ENCODE data around the gene MBD4.

The MBD4 gene

DNA sequence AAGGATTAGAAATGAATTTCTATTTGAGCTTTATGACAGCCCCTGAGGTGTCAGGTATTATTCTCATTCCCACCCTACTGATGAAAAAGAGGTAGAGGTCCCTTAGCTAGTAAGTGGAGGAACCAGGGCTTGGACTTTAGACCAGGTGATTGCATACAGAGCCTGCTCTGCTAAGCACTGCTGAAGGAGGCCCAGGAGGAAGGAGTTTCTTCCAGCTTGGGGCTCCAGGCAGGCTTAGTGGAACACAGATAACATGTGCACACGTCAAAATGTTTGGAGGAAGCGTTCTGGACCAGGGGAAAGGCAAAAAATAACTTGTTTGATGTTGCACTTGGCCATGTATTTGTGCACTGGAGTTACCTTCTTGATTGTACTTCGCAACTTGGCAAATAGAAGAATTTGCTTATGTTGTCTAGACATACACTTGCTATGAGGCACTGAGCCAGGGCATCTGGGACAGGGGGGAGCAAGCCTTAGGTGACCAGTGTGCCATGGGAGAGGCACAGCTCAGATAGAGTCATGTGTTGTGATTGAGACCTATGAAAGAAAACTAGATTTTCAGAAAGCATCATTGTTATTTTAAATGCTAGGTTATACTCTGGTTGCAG, 22.7 kb upstream of the MBD4 start:
- H3K4me3 ChIP-seq (ENCODE audit: control insufficient read depth, low read depth, low read length), result no peak overlapping the region
- no peak for DNase-seq (ENCODE audit: low read depth)
- TF ChIP-seq, protein P1, sequence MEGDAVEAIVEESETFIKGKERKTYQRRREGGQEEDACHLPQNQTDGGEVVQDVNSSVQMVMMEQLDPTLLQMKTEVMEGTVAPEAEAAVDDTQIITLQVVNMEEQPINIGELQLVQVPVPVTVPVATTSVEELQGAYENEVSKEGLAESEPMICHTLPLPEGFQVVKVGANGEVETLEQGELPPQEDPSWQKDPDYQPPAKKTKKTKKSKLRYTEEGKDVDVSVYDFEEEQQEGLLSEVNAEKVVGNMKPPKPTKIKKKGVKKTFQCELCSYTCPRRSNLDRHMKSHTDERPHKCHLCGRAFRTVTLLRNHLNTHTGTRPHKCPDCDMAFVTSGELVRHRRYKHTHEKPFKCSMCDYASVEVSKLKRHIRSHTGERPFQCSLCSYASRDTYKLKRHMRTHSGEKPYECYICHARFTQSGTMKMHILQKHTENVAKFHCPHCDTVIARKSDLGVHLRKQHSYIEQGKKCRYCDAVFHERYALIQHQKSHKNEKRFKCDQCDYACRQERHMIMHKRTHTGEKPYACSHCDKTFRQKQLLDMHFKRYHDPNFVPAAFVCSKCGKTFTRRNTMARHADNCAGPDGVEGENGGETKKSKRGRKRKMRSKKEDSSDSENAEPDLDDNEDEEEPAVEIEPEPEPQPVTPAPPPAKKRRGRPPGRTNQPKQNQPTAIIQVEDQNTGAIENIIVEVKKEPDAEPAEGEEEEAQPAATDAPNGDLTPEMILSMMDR (conservative IDR thresholded peaks at IDR 0.05; ENCODE audit: control insufficient read depth, insufficient read depth, low read depth, low read length), result no peak

DNA sequence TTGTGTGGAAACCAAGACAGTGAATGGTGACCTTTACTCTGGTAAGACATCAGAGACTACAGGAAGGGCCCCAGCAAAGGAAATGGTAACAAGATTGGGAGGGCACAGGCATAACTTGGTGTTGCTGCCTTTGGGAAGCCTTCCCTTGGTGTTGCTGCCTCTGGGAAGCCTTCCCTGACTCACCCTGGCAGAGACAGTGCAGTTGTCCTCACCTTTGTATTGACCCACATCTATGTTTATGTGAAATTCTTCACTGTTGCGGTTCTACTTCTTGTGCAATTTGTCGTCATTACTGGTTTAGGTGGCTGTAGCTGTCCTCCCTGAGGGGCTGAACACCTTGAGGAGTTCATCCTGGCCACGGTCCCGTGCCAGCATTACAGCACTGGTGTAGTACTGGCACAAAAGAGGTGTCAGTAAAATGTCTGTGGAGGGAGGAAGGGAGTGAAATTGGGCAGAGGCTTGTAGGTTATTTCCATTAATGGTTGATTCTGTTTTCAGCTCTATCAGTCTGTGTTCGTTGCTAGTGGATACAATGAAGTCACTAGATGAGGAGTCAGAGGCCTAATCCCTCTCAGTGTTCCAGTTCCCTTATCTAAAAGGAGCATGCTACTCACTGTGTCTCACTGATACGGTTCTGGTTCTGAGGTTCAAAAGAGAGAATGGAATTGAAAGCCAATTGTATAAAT, 21.9 kb upstream of the MBD4 start:
- TF ChIP-seq, protein P1 (conservative IDR thresholded peaks at IDR 0.05; ENCODE audit: control insufficient read depth, insufficient read depth, low read depth, low read length), result no peak
- H3K4me3 ChIP-seq (ENCODE audit: control insufficient read depth, low read depth, low read length), result no peak overlapping the region
- DNase-seq (ENCODE audit: low read depth), result peak; percentile 81

DNA sequence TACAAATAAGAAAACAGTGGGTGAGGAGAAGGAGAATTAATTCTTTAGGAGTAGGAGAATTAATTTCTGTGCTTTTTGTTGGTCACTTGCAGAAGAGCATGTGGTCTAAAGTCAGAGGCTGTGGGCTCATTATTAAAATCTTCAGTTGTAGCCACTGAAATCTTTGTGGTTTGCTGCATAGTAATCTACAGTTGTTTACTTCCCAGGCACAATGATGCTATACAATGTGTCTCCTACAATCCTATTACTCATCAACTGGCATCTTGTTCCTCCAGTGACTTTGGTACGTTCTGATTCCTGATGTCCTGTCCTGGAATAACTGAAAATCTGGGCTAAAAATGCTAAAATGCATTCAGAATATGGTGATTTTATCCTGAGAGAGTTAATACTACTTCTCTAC, 21.3 kb upstream of the MBD4 start:
- TF ChIP-seq, protein P1 (conservative IDR thresholded peaks at IDR 0.05; ENCODE audit: control insufficient read depth, insufficient read depth, low read depth, low read length), result no peak
- DNase-seq (ENCODE audit: low read depth), result peak; percentile 91
- H3K4me3 ChIP-seq (ENCODE audit: control insufficient read depth, low read depth, low read length), result no peak overlapping the region

DNA sequence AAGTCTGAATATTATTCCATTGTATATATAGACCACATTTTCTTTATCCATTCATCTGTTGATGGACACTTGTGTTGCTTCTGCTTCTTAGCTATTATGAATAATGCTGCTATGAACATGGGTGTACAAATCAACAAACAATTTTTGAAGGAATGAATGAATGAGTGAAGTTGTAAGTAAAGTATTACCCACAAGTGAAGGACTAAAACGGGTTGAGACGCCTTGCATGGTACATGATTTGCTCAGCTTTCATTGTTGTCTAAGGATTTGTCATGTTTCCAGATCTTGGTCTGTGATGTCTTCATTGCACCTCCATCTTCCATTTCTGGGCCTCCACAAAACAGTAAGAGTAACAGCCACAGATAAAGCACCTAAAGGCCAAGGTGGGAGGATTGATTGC, 20.8 kb upstream of the MBD4 start:
- no peak overlapping the region for H3K4me3 ChIP-seq (ENCODE audit: control insufficient read depth, low read depth, low read length)
- no peak for DNase-seq (ENCODE audit: low read depth)
- TF ChIP-seq, protein P1 (conservative IDR thresholded peaks at IDR 0.05; ENCODE audit: control insufficient read depth, insufficient read depth, low read depth, low read length), result no peak

DNA sequence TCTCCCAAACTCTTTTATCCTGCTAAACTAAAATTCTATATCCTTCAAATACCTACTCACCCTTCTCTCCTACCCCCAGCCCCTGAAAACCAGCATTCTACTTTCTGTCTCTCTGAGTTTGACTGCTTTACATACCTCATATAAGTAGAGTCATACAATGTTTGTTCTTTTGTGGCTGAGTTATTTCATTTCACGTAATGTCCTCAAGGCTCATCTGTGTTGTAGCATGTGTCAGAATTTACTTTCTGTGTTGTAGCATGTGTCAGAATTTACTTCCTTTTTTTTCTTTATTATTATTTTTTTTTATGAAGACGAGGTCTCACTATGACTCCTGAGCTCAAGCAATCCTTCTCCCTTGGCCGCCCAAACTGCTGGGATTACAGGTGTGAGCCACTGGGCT, 20.4 kb upstream of the MBD4 start:
- H3K4me3 ChIP-seq (ENCODE audit: control insufficient read depth, low read depth, low read length), result no peak overlapping the region
- no peak for DNase-seq (ENCODE audit: low read depth)
- TF ChIP-seq, protein P1 (conservative IDR thresholded peaks at IDR 0.05; ENCODE audit: control insufficient read depth, insufficient read depth, low read depth, low read length), result no peak

DNA sequence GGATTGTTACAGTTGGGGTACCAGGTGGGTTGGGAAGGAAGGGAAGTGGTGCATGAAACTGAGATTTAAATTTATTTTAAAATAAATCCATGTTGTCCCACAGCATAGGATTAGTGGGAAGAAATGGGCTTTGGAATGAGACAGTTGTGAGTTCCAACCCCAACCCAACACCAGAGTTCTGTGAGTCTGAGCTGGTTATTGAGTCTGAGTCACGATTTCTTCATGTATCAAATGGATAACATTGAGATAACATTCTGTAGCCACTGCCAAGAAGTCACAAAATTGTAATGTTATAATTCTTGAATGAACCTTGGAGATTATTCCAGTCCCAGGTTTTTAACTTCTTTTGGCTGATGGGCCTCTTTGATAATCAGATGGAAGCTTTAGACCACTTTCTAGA, 14.0 kb upstream of the MBD4 start:
- DNase-seq (ENCODE audit: low read depth), result no peak
- H3K4me3 ChIP-seq (ENCODE audit: control insufficient read depth, low read depth, low read length), result no peak overlapping the region
- TF ChIP-seq, protein P1 (conservative IDR thresholded peaks at IDR 0.05; ENCODE audit: control insufficient read depth, insufficient read depth, low read depth, low read length), result no peak

All from fibroblast of mammary gland (primary cell).